CD4-positive, alpha-beta T cell treated with Interleukin-6 at 100 ng/mL for 8 hours (primary cell): ENCODE results near the gene PHACTR4.
"Not testable (repeated sequence)": the region's sequence is repeated elsewhere in the genome, so short reads cannot be mapped to it uniquely, and the experiment has no call there.

Experiments used
- DNase-seq: peaks from one replicate; pipeline ENCODE4 v3.0.0-alpha.2; 2020; ENCODE audit warnings: mixed read lengths, low spot score

PHACTR4 gene

DNA sequence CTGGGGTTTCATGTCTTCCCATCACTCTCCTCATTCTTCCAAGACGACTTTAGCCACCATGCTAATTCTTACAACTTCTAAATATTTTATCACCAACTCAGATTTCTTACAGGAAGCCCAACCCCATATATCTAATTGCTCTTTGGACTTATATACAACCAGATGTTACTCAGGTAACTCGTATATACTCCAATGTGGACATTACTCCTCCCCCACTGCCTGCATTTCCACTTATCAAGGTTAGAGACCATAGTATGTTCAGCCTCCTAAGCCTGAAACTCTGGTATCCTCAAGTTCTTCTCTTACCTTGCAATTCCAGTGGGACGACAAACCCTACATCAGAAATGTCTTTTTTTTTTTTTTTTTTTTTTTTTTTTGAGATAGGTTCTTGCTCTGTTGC lies 133.6 kb downstream of the PHACTR4 start:
- no peak for DNase-seq

- peak; percentile 97 for DNase-seq
Observed at GRCh38 chr1:28505406-28506187, 136.1 kb downstream of the PHACTR4 start, which contains the start of gene RCC1. Gene RCC1 (plus strand): TSS chr1:28506043. CDS start chr1:28529867, 23,824 bp downstream.

GRCh38 chr1:28506907-28507246 lies 137.3 kb downstream of the PHACTR4 start:
- DNase-seq: no peak

GRCh38 chr1:28507247-28507645 lies 137.7 kb downstream of the PHACTR4 start:
- DNase-seq: no peak

GRCh38 chr1:28507646-28508434 lies 138.3 kb downstream of the PHACTR4 start:
- DNase-seq: no peak

- DNase-seq: no peak
Observed at GRCh38 chr1:28508435-28508754, 138.9 kb downstream of the PHACTR4 start.

DNA sequence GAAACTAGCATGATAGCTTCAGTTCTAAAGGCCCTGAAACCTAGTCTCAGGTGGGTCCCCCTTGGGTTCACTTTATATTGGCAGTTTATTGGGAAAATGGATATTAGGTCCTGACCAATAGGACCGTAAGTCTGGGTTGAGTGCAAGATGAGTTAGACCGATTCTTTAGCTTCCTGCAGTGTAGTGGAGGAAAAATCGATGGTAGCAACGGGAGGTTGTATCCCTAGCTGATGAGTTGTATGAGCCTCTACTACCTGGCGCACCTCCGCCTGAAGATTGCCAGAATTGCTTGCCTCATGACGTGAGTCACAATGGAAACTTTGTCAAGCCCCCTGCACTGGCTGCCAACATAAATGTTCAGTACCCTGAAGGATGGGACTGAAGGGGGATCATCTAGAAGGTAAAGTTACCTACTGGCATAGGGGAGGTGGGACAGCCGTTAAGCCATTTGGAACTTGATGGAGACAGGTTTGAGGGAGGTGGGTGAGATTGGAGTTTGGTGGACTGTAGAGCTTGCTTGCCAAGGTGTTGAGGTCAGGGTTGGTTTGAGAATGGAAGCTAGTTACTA lies 140.2 kb downstream of the PHACTR4 start:
- no peak for DNase-seq

GRCh38 chr1:28510273-28510969 lies 140.9 kb downstream of the PHACTR4 start:
- no peak for DNase-seq

GRCh38 chr1:28510970-28511440 lies 141.5 kb downstream of the PHACTR4 start:
- DNase-seq: no peak

GRCh38 chr1:28512058-28512611 lies 142.6 kb downstream of the PHACTR4 start:
- DNase-seq: no peak

- DNase-seq: not testable (repeated sequence)
Observed at GRCh38 chr1:28514445-28514933, 144.9 kb downstream of the PHACTR4 start.

GRCh38 chr1:28516518-28516956 lies 147.0 kb downstream of the PHACTR4 start:
- DNase-seq: no peak

DNA sequence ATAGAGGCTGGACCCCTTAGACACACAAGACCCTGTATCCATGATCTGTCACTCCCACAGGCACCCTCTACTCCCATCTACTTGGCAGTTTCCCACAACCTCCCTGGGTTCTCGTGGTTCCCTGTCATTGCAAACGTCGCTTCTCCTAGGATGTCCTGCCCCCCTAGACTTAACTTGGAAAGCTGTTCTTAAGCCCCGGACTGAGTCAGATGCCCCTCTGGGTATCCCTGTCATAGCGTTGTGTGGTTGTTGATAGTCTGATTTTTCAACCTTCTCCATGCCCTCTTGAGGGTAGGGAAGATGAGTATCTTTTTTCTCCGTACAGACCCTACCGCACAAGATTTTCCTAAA lies 148.1 kb downstream of the PHACTR4 start:
- DNase-seq: no peak

- DNase-seq: peak; percentile 84
Observed at GRCh38 chr1:28518000-28518744, 148.6 kb downstream of the PHACTR4 start.

GRCh38 chr1:28518745-28519341 lies 149.3 kb downstream of the PHACTR4 start:
- DNase-seq: no peak

DNA sequence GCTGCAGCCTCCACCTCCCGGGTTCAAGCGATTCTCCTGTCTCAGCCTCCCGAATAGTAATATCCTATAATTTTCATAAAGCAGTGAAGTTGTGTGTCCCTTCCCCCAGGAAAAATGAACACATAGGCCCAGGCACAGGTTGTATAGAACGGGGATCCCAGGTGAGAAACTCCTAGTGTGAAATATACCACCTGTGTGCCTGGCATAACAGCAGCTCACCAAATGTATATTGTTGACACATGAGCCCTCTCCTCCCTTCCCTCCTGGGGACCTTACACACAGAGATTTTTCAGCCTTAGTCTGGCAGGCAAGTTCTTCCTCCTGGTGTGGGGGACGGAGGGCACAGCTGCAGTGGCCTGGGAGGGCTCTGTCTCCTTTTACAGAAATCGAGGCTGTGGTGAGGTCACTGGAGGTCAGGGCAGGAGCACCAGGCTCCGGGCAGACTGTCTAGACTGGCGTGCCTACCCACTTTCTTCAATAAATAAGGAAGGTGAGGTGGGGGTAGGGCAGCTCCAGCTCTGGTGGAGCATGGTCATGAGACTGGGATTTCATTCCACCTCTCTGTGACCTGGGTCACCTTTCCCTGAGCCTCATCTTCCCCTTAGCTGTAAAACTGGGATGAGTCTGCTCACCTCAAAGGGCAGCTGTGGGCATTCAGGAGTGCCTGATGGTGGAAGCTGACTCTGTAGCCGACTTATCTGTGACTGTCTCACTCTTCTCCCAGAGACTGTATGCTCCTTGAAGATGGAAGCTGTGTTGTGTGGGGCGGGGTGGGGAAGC lies 150.6 kb downstream of the PHACTR4 start:
- DNase-seq: no peak

DNA sequence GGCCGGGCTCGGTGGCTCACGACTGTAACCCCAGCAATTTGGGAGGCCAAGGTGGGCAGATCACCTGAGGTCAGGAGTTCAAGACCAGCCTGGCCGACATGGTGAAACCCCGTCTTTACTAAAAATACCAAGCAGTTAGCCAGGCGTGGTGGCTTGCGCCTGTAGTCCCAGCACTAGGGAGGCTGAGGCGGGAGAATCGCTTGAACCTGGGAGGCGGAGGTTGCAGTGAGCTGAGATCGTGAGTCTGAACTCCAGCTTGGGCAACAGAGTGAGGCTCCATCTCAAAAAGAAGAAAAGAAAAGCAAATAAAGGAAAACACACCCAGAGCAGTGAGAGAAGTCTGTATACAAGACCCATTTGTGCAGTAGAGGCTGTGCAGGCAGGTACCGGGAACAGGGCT lies 151.3 kb downstream of the PHACTR4 start:
- not testable (repeated sequence) for DNase-seq

DNA sequence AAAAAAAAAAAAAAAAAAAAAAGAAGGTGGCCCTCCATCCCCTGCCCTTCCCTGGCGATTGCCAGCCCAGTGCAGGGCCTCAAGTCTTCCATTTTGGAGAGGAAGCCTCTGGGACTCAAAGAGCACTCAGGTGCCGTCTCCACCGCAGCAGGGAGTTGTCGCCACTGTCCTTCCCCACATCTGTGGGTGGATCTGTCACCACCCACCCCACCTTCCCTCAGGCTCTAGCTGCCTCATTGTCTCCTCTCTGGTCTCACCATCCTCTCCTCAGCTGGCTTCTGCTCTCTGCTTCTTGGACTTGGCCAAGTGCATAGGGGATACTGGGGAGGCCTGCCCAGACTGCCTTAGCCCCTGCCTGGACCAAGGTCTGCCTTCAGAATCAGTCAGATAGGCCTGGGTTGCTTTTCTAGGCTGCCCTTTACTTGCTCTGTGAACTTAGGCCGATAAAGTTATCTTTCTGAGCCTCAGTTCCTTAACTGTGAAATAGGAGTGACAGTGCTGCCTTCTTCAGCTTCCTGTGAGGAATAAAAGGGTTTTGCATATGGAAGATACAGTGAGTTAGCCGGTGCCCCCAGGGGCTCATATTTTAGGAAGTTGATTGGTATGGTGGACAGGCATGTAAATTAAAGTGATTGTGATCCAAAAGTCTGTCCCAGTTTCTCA lies 152.1 kb downstream of the PHACTR4 start:
- no peak for DNase-seq

DNA sequence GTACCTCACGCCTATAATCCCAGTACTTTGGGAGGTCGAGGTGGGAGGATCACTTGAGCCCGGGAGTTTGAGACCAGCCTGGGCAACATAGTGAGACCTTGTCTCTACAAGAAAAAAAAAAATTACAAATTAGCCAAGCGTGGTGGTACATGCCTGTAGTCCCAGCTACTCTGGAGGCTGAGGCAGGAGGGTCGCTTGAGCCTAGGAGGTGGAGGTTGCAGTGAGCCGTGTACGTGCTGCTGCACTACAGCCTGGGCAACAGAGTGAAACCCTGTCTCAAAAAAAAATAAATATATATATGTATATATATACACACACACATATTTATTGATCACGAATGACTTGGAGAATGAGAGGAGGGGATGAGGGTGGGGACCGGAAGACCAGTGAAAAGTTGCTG lies 153.0 kb downstream of the PHACTR4 start:
- DNase-seq: not testable (repeated sequence)
